Epithelial cell of proximal tubule (primary cell): Measurements from ENCODE around the gene FBXW4. TPM values are rescaled to one million over a fixed set of nuclear protein-coding genes. Genes with fewer than 3 reads are reported as not detected.

ENCODE experiments used
- DNase-seq: peaks from one replicate; pipeline ENCODE4 v3.0.0-alpha.2; 2011; ENCODE audit warnings: low read depth
- H3K4me3 ChIP-seq: 2 replicates; pipeline ENCODE4 v1.5.1; 2011; ENCODE audit warnings: low read depth, mild to moderate bottlenecking, low read length
- total RNA-seq: library from RNA; depleted of rRNA; stranded (reverse); fragments of >200 nt; gene quantifications from 2 replicates; pipeline ENCODE4 v1.2.3, GENCODE V29; 2015
- TF ChIP-seq, protein P1 (sequence below): conservative IDR thresholded peaks from 2 replicates; pipeline ENCODE4 v1.5.1; 2012; ENCODE audit warnings: low read depth, mild to moderate bottlenecking, low read length

Gene FBXW4
- total RNA-seq, 1 donor from 2014 or later: 15.3 TPM

DNA sequence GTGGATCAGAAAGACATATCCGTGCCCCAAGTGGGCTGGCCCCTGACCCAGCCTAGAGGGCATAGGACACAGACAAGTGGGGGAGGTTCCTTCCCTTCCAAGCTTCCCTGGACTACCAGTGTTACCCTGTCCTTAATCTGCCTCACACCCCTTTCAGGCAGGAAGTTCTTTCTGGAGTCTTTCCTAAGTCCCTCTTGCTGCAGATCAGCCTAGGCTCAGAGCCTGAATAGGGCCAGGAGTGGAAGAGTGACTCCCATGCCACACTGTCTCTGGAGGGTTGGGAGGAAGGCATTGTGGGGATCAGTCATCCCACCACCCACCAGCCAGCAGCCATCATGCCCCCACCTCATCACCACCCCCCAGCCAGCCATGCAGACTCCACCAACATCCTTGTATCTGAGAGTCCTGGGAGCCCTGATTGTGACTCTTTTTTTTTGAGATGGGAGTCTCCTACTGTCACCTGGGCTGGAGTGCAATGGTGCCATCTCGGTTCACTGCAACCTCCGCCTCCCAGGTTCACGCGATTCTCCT is 129.5 kb downstream of the FBXW4 start:
- TF ChIP-seq, protein P1, sequence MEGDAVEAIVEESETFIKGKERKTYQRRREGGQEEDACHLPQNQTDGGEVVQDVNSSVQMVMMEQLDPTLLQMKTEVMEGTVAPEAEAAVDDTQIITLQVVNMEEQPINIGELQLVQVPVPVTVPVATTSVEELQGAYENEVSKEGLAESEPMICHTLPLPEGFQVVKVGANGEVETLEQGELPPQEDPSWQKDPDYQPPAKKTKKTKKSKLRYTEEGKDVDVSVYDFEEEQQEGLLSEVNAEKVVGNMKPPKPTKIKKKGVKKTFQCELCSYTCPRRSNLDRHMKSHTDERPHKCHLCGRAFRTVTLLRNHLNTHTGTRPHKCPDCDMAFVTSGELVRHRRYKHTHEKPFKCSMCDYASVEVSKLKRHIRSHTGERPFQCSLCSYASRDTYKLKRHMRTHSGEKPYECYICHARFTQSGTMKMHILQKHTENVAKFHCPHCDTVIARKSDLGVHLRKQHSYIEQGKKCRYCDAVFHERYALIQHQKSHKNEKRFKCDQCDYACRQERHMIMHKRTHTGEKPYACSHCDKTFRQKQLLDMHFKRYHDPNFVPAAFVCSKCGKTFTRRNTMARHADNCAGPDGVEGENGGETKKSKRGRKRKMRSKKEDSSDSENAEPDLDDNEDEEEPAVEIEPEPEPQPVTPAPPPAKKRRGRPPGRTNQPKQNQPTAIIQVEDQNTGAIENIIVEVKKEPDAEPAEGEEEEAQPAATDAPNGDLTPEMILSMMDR: no peak
- DNase-seq: no peak
- H3K4me3 ChIP-seq: no peak overlapping the region

DNA sequence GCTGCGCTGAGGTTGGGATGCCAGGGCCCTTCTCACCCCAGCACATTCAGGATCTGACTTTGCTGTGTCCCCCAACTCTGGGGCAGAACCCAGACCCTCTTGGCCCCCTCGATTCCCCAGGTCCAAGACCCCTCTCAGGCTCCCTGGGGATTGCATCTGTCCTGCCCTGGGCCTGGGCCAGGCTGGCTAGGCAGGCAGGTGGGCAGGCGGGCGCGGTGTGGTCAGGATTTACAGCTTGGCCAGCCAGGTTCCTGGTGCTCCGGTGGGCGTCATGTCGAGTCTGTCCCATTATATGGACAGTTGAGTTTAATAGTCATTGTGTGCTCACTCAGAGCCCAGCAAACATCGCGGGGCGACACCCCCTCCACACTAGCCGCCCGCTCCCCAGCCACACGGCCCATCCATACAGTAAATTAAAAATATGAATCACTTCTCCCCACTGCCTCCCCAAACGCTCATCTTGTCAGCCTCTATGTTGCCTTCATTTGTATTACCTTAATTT is 130.4 kb downstream of the FBXW4 start:
- TF ChIP-seq, protein P1: no peak
- no peak for DNase-seq
- H3K4me3 ChIP-seq: no peak overlapping the region

- TF ChIP-seq, protein P1: no peak
- no peak for DNase-seq
- no peak overlapping the region for H3K4me3 ChIP-seq
Measured at GRCh38 chr10:101563497-101564040, 131.4 kb downstream of the FBXW4 start.

- TF ChIP-seq, protein P1: no peak
- no peak for DNase-seq
Measured at GRCh38 chr10:101563007-101563406, 132.0 kb downstream of the FBXW4 start.

DNA sequence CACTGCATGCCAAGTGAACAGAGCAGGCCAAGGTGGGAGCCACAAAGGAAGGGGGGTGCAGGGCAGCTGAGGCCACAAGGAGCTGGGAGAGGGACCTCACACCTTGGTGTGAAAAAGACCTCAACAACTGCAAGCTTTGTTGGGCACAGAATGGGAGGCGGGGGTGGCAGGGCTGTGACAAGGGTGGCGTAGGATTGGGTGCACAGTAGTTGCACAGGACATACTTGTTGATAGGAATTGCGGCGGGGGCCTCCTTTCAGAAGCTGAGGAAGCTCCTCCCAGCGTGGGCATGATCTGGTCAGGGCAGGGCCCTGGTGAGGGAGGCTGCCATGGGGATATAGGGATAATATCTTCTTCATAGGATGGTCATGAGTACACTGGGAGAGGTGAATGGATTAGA is 132.7 kb downstream of the FBXW4 start:
- H3K4me3 ChIP-seq: no peak overlapping the region
- TF ChIP-seq, protein P1: no peak
- DNase-seq: no peak

More at GRCh38 chr10:101563007-101563406, 132.0 kb downstream of the FBXW4 start:
- H3K4me3 ChIP-seq: no peak overlapping the region

DNA sequence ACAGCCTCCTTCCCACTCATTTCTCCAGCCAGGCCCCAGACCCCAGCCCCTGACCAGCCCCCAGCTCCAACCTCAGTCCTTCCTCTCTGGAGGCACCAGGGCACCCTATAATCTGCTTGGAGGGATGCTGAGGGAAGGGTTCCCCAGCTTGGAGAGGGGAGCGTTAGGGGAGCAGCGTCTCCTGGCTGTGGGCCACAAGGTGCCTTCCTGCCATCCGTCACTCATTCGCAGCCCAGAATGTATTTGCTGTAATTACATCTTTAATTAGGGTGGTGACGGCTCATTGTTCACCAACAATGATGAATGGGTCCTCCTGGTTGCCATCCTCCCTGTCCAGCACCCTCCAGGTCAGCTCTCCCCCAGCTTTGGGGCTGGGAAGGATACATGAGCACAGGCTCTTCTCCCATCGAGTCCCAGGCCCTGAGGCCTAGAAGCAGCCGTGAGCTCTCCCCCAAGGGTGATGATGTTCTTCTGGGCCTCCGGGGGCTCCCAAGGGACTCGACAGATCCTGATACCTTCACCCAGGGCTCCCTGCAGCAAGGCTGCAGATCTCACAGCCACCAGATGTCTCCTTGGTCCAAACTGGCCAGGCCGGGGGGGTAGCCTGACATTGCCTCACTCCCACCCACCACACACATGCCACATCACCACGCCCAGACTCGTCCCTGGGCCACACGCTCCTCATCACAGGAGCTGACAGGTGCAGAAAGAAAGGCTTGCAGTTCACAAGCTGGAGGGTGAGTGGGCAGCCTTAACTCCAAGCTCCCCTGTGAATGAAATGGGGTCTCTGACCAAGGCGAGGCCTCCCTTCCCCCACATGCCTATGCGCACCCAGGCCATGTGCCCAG is 133.7 kb downstream of the FBXW4 start:
- no peak for DNase-seq
- TF ChIP-seq, protein P1: no peak
- no peak overlapping the region for H3K4me3 ChIP-seq

Other genes with a start within 250 kb of the FBXW4 start
- gene POLL, start 106.9 kb downstream of the FBXW4 start, total RNA-seq: 26.1 and 27.6 TPM in 2 replicates
- 36.2 and 65.6 TPM in 2 replicates for gene DPCD, start 106.8 kb downstream of the FBXW4 start, total RNA-seq
- gene FGF8, start 80.9 kb upstream of the FBXW4 start, total RNA-seq: not detected in 2 replicates
- 118 and 159 TPM in 2 replicates for gene NPM3, start 88.3 kb upstream of the FBXW4 start, total RNA-seq
- 39.8 and 48.4 TPM in 2 replicates for gene OGA, start 123.3 kb upstream of the FBXW4 start, total RNA-seq
- gene KCNIP2, start 148.6 kb upstream of the FBXW4 start, total RNA-seq: 0.14 and 2.9 TPM in 2 replicates